SK-N-SH (cell line): Measurements from ENCODE around the gene GALNT12.

Experiments
- CTCF ChIP-seq: fragments of 200-600 bp; sonication (generic); IDR thresholded peaks from 2 replicates; pipeline ENCODE4 v1.6.1; 2017; ENCODE audit warnings: antibody characterized with exemption, mild to moderate bottlenecking, moderate library complexity
- FOXM1 ChIP-seq: IDR thresholded peaks from 2 replicates; pipeline ENCODE4 v1.4.0; 2012; ENCODE audit warnings: low read depth, mild to moderate bottlenecking
- GATA2 ChIP-seq: sonication (generic); formaldehyde crosslinking; IDR thresholded peaks from 2 replicates; pipeline ENCODE4 v1.5.0; 2020; ENCODE audit warnings: mild to moderate bottlenecking, missing genetic modification reagents
- JUND ChIP-seq: IDR thresholded peaks from 2 replicates; pipeline ENCODE4 v1.4.0; 2012
- POLR2AphosphoS5 ChIP-seq: IDR thresholded peaks from 2 replicates; pipeline ENCODE4 v1.6.1; 2012; ENCODE audit warnings: low read depth, low read length
- RAD21 ChIP-seq: IDR thresholded peaks from 2 replicates; pipeline ENCODE4 v1.6.1; 2012; ENCODE audit warnings: mild to moderate bottlenecking, low read length
- SIN3A ChIP-seq: IDR thresholded peaks from 2 replicates; pipeline ENCODE4 v1.6.1; 2012; ENCODE audit warnings: low read depth, mild to moderate bottlenecking, low read length, moderate library complexity, borderline replicate concordance
- TAF1 ChIP-seq: IDR thresholded peaks from 2 replicates; pipeline ENCODE4 v1.6.1; 2012; ENCODE audit warnings: low read depth, mild to moderate bottlenecking, low read length, moderate library complexity, borderline replicate concordance
- USF2 ChIP-seq: fragments of 150-350 bp; IDR thresholded peaks from 2 replicates; pipeline ENCODE4 v1.6.1; 2017; ENCODE audit warnings: antibody characterized with exemption, low read length, low read depth, borderline replicate concordance
- TF ChIP-seq, protein P1 (sequence below): IDR thresholded peaks from 2 replicates; pipeline ENCODE4 v1.6.1; 2012; ENCODE audit warnings: mild to moderate bottlenecking, low read depth, low read length, moderate library complexity

- no peak for TF ChIP-seq GATA2 (CRISPR knock-in tag)
- no peak for TF ChIP-seq CTCF
- no peak for TF ChIP-seq USF2
- TF ChIP-seq POLR2AphosphoS5, result no peak
- TF ChIP-seq TAF1, result no peak
- TF ChIP-seq, protein P1, sequence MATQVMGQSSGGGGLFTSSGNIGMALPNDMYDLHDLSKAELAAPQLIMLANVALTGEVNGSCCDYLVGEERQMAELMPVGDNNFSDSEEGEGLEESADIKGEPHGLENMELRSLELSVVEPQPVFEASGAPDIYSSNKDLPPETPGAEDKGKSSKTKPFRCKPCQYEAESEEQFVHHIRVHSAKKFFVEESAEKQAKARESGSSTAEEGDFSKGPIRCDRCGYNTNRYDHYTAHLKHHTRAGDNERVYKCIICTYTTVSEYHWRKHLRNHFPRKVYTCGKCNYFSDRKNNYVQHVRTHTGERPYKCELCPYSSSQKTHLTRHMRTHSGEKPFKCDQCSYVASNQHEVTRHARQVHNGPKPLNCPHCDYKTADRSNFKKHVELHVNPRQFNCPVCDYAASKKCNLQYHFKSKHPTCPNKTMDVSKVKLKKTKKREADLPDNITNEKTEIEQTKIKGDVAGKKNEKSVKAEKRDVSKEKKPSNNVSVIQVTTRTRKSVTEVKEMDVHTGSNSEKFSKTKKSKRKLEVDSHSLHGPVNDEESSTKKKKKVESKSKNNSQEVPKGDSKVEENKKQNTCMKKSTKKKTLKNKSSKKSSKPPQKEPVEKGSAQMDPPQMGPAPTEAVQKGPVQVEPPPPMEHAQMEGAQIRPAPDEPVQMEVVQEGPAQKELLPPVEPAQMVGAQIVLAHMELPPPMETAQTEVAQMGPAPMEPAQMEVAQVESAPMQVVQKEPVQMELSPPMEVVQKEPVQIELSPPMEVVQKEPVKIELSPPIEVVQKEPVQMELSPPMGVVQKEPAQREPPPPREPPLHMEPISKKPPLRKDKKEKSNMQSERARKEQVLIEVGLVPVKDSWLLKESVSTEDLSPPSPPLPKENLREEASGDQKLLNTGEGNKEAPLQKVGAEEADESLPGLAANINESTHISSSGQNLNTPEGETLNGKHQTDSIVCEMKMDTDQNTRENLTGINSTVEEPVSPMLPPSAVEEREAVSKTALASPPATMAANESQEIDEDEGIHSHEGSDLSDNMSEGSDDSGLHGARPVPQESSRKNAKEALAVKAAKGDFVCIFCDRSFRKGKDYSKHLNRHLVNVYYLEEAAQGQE, result no peak
- no peak for TF ChIP-seq FOXM1
- no peak for TF ChIP-seq RAD21
- TF ChIP-seq SIN3A, result no peak
- TF ChIP-seq JUND, result no peak
Observed at GRCh38 chr9:98763986-98764745, 43.3 kb upstream of the GALNT12 start.
